Thoracic aorta (tissue), 2 donors: Measurements from ENCODE around the gene JAG1. TPM values are rescaled to one million over a fixed set of nuclear protein-coding genes. Genes with fewer than 3 reads are reported as not detected.
A peak's percentile ranks its signal among the peaks of the same experiment; 100 is the strongest.

Source experiments
- ATAC-seq: fragments of 150-250 bp; one replicate; pipeline ENCODE4 v1.8.0; 2017; ENCODE audit warnings: low read depth; ENCODE audit not compliant: insufficient number of reproducible peaks, low FRiP score
- DNase-seq: peaks from one replicate; pipeline ENCODE4 v3.0.0-alpha.2; 2020; ENCODE audit warnings: low spot score
- H3K27ac ChIP-seq, 2 donors: fragments of 200-600 bp; sonication (generic); 1 replicate in 1 of 2; 2 replicates in 1 of 2; pipeline ENCODE4 v1.5.1; 2016; ENCODE audit warnings: mild to moderate bottlenecking in 2 of 2, moderate library complexity in 2 of 2
- H3K27me3 ChIP-seq: fragments of 200-600 bp; sonication (generic); replicated peaks from 2 replicates; pipeline ENCODE4 v1.6.0; 2016; ENCODE audit warnings: mild to moderate bottlenecking; ENCODE audit not compliant: insufficient read depth
- H3K36me3 ChIP-seq: fragments of 200-600 bp; sonication (generic); one replicate; pipeline ENCODE4 v1.5.1; 2016
- H3K4me1 ChIP-seq, 2 donors: fragments of 200-600 bp; sonication (generic); 1 replicate in 1 of 2; 2 replicates in 1 of 2; pipeline versions ENCODE4 v1.5.1 to v1.6.0; 2016; ENCODE audit warnings: low read depth in 2 of 2, mild to moderate bottlenecking in 1 of 2; ENCODE audit not compliant: control insufficient read depth in 1 of 2
- H3K4me3 ChIP-seq: fragments of 200-600 bp; sonication (generic); 2 replicates; pipeline ENCODE4 v1.5.1; 2016; ENCODE audit warnings: mild to moderate bottlenecking
- H3K9me3 ChIP-seq: fragments of 200-600 bp; sonication (generic); 2 replicates; pipeline ENCODE4 v1.5.1; 2016
- CTCF ChIP-seq: fragments of 200-600 bp; sonication (generic); IDR thresholded peaks from one replicate; pipeline ENCODE4 v1.5.1; 2019; ENCODE audit warnings: antibody characterized with exemption
- total RNA-seq, 2 donors: library from RNA; depleted of rRNA; stranded (reverse); fragments of >200 nt; gene quantifications; one replicate each; pipeline versions ENCODE4 v1.1.0 to v1.2.3, GENCODE V29; 2016

The JAG1 gene
- 100 to 1,000 TPM; 237 to 253 TPM for total RNA-seq

- ATAC-seq, result peak; percentile 77
- Histone ChIP-seq H3K27ac (peak within 1 kb of the TSS; percentile 95 to 100), H3K36me3 (no peaks in the 10 kb centered on the region), H3K4me3 (peak within 1 kb of the TSS; percentile 96), H3K4me1 (peaks cover 5 to 20% of the 10 kb centered on the region in 2 donors), H3K27me3 (no peaks in the 10 kb centered on the region), H3K9me3 (no peaks in the 10 kb centered on the region)
- DNase-seq, result peak; percentile 91
- TF ChIP-seq CTCF, result no peak
Observed at GRCh38 chr20:10673842-10674683, at the start of gene JAG1. TSS of gene JAG1 (minus strand) at chr20:10673999. CDS start at chr20:10673530, 469 bp downstream.

- no peak overlapping the region for H3K27ac ChIP-seq
- no peak for ATAC-seq
- no peak for TF ChIP-seq CTCF
- H3K4me1 ChIP-seq, result peaks cover 9 to 34% of the 10 kb centered on the region in 2 donors
- H3K36me3 ChIP-seq, result no peaks in the 10 kb centered on the region
- no peaks in the 10 kb centered on the region for H3K27me3 ChIP-seq
- no peaks in the 10 kb centered on the region for H3K9me3 ChIP-seq
- no peak overlapping the region for H3K4me3 ChIP-seq
- DNase-seq, result no peak
Observed at GRCh38 chr20:10721976-10722375, 48.2 kb upstream of the JAG1 start.

GRCh38 chr20:10721137-10721896 is 47.5 kb upstream of the JAG1 start:
- peak overlapping the region; percentile 3 to 58 for H3K27ac ChIP-seq
- no peak for TF ChIP-seq CTCF
- DNase-seq, result no peak

GRCh38 chr20:10720565-10720964 is 46.8 kb upstream of the JAG1 start:
- Histone ChIP-seq H3K4me3 (peak overlapping the region; percentile 52), H3K36me3 (no peaks in the 10 kb centered on the region), H3K27me3 (no peaks in the 10 kb centered on the region), H3K27ac (peak overlapping the region; percentile 3 to 58), H3K9me3 (no peaks in the 10 kb centered on the region), H3K4me1 (peaks cover 9 to 37% of the 10 kb centered on the region in 2 donors)
- DNase-seq (no peak), ATAC-seq (no peak)
- no peak for TF ChIP-seq CTCF

More at GRCh38 chr20:10721137-10721896, 47.5 kb upstream of the JAG1 start:
- ATAC-seq, result no peak
- H3K36me3 ChIP-seq, result no peaks in the 10 kb centered on the region
- H3K27me3 ChIP-seq, result no peaks in the 10 kb centered on the region
- no peaks in the 10 kb centered on the region for H3K9me3 ChIP-seq
- H3K4me3 ChIP-seq, result peak overlapping the region; percentile 52
- H3K4me1 ChIP-seq, result peaks cover 9 to 37% of the 10 kb centered on the region in 2 donors

GRCh38 chr20:10719740-10720385 is 46.1 kb upstream of the JAG1 start:
- ATAC-seq, result no peak
- H3K27ac ChIP-seq, result peak overlapping the region; percentile 3 to 58
- DNase-seq, result no peak
- no peaks in the 10 kb centered on the region for H3K27me3 ChIP-seq
- no peak for TF ChIP-seq CTCF
- H3K4me1 ChIP-seq, result peaks cover 9 to 37% of the 10 kb centered on the region in 2 donors
- H3K9me3 ChIP-seq, result no peaks in the 10 kb centered on the region
- H3K4me3 ChIP-seq, result peak overlapping the region; percentile 52
- no peaks in the 10 kb centered on the region for H3K36me3 ChIP-seq
